Measurements from ENCODE around the gene CAPS. TPM values are rescaled to one million over a fixed set of nuclear protein-coding genes. Genes with fewer than 3 reads are reported as not detected.
"Not testable (repeated sequence)": the region's sequence is repeated elsewhere in the genome, so short reads cannot be mapped to it uniquely, and the experiment has no call there.

The CAPS gene
- total RNA-seq, 2 experiments from 2014 or later: 2.2 to 2.7 TPM

GRCh38 chr19:5881543-5882299 is 32.3 kb upstream of the CAPS start:
- Mint-ChIP-seq H3K4me3 (no peak overlapping the region), H3K36me3 (ENCODE audit: low read depth) (no peaks in the 10 kb centered on the region), H3K27ac (no peak overlapping the region), H3K27me3 (peaks cover 10% of the 10 kb centered on the region), H3K9me3 (ENCODE audit: low read depth) (no peaks in the 10 kb centered on the region), H3K4me1 (no peaks in the 10 kb centered on the region)
- no peak for DNase-seq
- CTCF ChIA-PET: interaction anchor here (0.6 kb wide), 1 partner anchor 108 kb away, joined by 3 read pairs; no protein-coding TSS in a partner anchor
- intact Hi-C loops (cut with DNase I, micrococcal nuclease): no loop called here
- ATAC-seq: no peak
- POLR2A ChIA-PET: no interaction called here

DNA sequence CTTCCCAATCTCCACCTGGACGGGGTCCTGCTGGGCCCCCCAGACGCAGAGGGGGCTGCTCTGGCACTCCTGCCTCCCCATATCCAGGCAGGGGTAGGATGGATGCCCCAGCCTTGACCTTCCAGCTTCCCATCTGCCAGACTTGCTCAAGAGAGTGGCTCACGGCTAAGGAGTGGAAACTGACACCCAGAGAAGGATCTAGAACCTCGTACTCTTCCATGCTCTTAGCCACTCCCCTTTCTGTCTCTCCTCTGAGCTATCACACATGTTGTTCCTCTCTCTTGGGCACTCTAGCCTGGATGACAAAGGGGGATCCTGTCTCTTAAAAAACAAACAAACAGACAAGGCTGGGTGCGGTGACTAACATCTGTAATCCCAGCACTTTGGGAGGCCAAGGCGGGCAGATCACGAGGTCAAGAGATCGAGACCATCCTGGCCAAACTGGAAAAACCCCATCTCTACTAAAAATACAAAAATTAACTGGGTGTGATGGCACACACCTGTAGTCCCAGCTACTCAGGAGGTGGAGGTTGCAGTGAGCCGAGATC is 31.6 kb upstream of the CAPS start:
- ChIA-PET CTCF (no interaction called here), POLR2A (no interaction called here)
- H3K9me3 Mint-ChIP-seq (ENCODE audit: low read depth): no peaks in the 10 kb centered on the region
- H3K4me3 Mint-ChIP-seq: no peak overlapping the region
- H3K36me3 Mint-ChIP-seq (ENCODE audit: low read depth): no peaks in the 10 kb centered on the region
- DNase-seq (no peak), ATAC-seq (no peak)
- no peaks in the 10 kb centered on the region for H3K4me1 Mint-ChIP-seq
- H3K27ac Mint-ChIP-seq: no peak overlapping the region
- peaks cover 10% of the 10 kb centered on the region for H3K27me3 Mint-ChIP-seq
- intact Hi-C loops (cut with DNase I, micrococcal nuclease): no loop called here

DNA sequence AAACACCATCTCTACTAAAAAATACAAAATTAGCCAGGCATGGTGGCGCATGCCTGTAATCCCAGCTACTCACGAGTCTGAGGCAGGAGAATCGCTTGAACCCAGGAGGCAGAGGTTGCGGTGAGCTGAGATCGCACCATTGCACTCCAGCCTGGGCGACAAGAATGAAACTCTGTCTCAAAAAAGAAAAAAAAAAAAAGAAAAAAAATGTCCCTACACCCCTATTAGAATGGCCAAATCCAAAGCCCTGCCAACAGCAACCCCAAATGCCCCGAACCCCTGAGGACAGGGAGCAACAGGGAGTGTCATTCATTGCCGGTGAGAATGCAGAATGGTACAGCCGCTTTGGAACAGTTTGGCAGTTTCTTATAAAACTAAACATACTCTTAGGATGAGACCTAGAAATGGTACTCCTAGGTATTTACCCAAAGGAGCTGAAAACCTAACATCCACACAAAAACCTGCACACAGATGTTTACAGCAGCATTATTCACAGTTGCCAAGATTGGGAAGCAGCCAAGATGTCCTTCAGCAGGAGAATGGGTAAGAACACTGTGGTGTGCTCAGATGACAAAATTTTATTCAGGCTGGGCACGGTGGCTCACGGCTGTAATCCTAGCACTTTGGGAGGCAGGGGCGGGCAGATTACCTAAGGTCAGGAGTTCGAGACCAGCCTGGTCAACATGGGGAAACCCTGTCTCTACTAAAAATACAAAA is 30.7 kb upstream of the CAPS start:
- DNase-seq; H3K4me3 Mint-ChIP-seq; ATAC-seq; H3K4me1 Mint-ChIP-seq; intact Hi-C loops (cut with DNase I, micrococcal nuclease); POLR2A ChIA-PET; H3K9me3 Mint-ChIP-seq (ENCODE audit: low read depth); H3K27ac Mint-ChIP-seq; H3K36me3 Mint-ChIP-seq (ENCODE audit: low read depth): not testable (repeated sequence)
- CTCF ChIA-PET: interaction anchor here (1.2 kb wide), 1 partner anchor 36 kb away, joined by 3 read pairs; no protein-coding TSS in a partner anchor
- peaks cover 11% of the 10 kb centered on the region for H3K27me3 Mint-ChIP-seq

DNA sequence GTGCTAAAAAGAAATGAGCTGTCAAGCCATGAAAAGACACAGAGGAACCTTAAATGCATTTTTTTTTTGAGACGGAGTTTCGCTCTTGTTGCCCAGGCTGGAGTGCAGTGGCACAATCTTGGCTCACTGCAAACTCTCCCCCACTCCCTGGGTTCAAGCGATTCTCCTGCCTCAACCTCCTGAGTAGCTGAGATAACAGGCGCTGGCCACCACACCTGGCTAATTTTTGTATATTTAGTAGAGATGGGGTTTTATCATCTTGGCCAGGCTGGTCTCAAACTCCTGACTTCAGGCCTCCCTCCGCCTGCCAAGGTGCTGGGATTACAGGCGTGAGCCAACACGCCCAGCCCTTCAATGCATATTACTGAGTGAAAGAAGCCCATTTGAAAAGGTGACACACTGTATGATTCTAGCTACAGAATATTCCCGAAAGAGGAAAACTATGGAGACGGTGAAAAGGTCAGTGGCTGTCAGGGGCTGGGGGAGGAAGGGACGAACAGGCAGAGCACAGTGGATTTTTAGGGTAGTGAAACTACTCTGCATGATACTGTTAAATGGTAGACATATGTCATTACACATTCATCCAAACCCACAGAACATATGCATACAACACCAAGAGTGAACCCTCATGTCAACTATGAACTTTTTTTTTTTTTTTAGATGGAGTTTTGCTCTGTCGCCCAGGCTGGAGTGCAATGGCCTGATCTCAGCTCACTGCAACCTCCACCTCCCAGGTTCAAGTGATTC is 29.8 kb upstream of the CAPS start:
- H3K27me3 Mint-ChIP-seq: peaks cover 12% of the 10 kb centered on the region
- H3K27ac Mint-ChIP-seq; ATAC-seq; H3K36me3 Mint-ChIP-seq (ENCODE audit: low read depth); H3K9me3 Mint-ChIP-seq (ENCODE audit: low read depth); DNase-seq; H3K4me1 Mint-ChIP-seq; intact Hi-C loops (cut with DNase I, micrococcal nuclease); H3K4me3 Mint-ChIP-seq; POLR2A ChIA-PET: not testable (repeated sequence)
- CTCF ChIA-PET: interaction anchor here (0.7 to 1.2 kb wide), 2 partner anchors 37 to 326 kb away, joined by 3 read pairs; no protein-coding TSS in a partner anchor

DNA sequence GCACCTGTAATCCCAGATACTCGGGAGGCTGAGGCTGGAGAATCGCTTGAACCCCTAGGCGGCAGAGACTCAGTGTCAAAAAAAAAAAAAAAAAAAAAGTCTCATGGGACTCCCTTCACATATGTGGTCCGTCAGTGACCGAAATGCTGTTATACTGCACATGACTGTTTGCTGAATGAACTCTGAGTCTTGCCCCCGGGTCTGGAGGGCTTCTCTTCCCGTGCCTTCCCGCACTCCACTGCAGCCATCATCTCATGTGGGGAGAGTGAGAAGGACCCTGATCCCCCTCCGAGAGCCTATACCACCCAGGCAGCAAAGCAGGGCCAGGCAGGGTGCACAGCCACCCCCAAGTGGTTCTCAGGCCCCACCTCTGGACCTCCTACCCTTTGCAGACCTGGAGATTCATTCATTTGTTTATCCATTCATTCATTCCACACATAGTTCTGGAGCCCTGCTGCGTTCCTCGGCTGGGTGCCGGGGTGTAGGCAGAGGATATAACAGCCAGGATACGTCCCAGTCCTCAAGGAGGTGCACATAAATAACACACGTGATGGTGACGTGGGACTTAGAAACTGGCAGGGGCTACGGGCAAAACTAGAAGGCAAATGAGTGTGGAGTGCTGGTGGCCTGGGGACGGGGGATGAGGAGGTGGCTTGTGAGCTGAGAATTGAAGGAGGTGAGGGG is 24.6 kb upstream of the CAPS start:
- no peak for ATAC-seq

GRCh38 chr19:5890099-5890498 is 24.0 kb upstream of the CAPS start:
- DNase-seq (no peak), ATAC-seq (no peak)
- intact Hi-C loops (cut with DNase I, micrococcal nuclease): no loop called here
- no peak overlapping the region for H3K27ac Mint-ChIP-seq
- ChIA-PET POLR2A (no interaction called here), CTCF (interaction anchor here (0.6 kb wide), 1 partner anchor 89 kb away, joined by 3 read pairs; no protein-coding TSS in a partner anchor)
- H3K27me3 Mint-ChIP-seq: peaks cover 4% of the 10 kb centered on the region
- no peaks in the 10 kb centered on the region for H3K9me3 Mint-ChIP-seq (ENCODE audit: low read depth)
- H3K4me3 Mint-ChIP-seq: no peak overlapping the region
- H3K36me3 Mint-ChIP-seq (ENCODE audit: low read depth): no peaks in the 10 kb centered on the region
- no peaks in the 10 kb centered on the region for H3K4me1 Mint-ChIP-seq

More for the DNA sequence above, 24.6 kb upstream of the CAPS start:
- no peak overlapping the region for H3K4me3 Mint-ChIP-seq
- no peak for DNase-seq
- H3K4me1 Mint-ChIP-seq: no peaks in the 10 kb centered on the region
- no peaks in the 10 kb centered on the region for H3K9me3 Mint-ChIP-seq (ENCODE audit: low read depth)
- intact Hi-C loops (cut with DNase I, micrococcal nuclease): no loop called here
- H3K36me3 Mint-ChIP-seq (ENCODE audit: low read depth): no peaks in the 10 kb centered on the region
- ChIA-PET CTCF (interaction anchor here (0.5 kb wide), 1 partner anchor 1940 kb away, joined by 3 read pairs; no protein-coding TSS in a partner anchor), POLR2A (no interaction called here)
- peaks cover 4% of the 10 kb centered on the region for H3K27me3 Mint-ChIP-seq
- no peak overlapping the region for H3K27ac Mint-ChIP-seq

DNA sequence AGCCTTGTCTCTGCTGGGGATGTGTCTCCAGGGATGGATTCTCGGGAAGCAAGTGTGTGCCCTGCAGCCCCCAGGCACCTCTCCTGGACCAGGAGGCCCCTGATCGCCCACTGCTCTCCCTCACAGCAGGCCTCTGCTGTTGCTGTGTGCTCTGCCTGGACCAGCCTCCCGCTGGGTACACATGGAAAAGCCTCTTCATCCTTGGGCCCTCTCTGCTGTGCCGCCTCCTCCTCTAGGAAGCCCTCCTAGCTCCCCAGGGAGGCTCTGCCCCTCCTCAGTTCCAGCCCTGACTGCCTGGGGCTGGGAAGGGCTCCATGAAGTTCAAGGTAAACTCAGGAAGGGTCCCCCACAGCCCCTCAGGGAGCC is 22.5 kb upstream of the CAPS start:
- DNase-seq: no peak
- ChIA-PET CTCF (interaction anchor here (0.6 to 2.5 kb wide), 2 partner anchors 88 to 130 kb away, joined by 3 to 10 read pairs; no protein-coding TSS in a partner anchor), POLR2A (no interaction called here)
- Mint-ChIP-seq H3K9me3 (ENCODE audit: low read depth) (no peaks in the 10 kb centered on the region), H3K36me3 (ENCODE audit: low read depth) (peaks cover 4% of the 10 kb centered on the region), H3K4me3 (no peak overlapping the region), H3K27me3 (peaks cover 2% of the 10 kb centered on the region), H3K4me1 (no peaks in the 10 kb centered on the region), H3K27ac (no peak overlapping the region)
- no peak for ATAC-seq
- intact Hi-C loops (cut with DNase I, micrococcal nuclease): no loop called here

DNA sequence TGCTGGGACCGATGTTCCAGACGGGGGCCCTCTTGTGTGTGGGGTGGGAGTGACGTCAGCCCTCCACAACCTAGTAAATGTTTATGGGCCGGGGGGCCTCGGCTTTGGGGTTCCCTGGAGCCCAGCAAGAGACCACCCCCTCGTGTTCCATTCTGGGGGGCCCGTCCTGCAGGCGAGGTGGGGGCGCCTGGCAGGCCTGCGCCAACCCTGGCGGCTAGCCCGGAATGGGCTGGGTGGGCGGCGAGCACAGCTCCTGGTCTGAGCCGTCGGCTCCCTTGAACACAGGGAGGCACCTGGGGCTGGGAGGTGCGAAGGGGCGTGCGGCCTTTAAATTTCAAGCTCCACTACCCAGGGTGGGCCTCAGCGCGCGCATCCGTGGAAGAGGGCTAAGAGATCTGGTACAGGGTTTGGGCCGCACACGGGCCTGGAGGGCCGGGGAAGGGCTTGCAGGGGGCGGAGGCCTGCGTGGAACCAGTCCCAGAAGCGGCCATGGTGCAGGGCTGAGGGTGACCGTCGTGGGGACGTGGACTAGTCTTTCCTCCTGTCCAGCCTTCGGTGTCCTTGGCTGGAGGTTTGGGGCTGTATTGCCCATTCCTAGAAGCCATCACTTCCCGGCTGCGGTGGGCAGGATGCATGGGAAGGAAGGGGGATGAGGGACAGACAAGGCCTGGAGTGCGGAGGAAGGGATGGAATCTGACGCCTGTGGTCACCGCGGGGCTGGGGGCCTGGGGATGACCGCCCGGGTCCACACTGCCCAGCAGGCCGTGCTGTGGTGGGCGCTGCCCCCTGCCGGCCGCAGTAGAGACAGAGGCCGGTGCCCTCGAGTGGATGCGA is 21.9 kb upstream of the CAPS start:
- peak; percentile 57 for ATAC-seq
- Mint-ChIP-seq H3K4me1 (no peaks in the 10 kb centered on the region), H3K36me3 (ENCODE audit: low read depth) (peaks cover 4% of the 10 kb centered on the region), H3K9me3 (ENCODE audit: low read depth) (no peaks in the 10 kb centered on the region), H3K27ac (no peak overlapping the region), H3K27me3 (peaks cover 2% of the 10 kb centered on the region), H3K4me3 (no peak overlapping the region)
- intact Hi-C loops (cut with DNase I, micrococcal nuclease): loop anchor here in 1 of 2 experiments (1.0 kb wide), 1 partner anchor 88 kb away; no protein-coding TSS in a partner anchor
- ChIA-PET POLR2A (interaction anchor here (1.0 kb wide), 1 partner anchor 12 kb away, joined by 3 read pairs; no protein-coding TSS in a partner anchor), CTCF (interaction anchor here (1.4 to 2.5 kb wide), 2 partner anchors 10 to 88 kb away, joined by 4 to 10 read pairs; no protein-coding TSS in a partner anchor)
- peak; percentile 47 for DNase-seq

DNA sequence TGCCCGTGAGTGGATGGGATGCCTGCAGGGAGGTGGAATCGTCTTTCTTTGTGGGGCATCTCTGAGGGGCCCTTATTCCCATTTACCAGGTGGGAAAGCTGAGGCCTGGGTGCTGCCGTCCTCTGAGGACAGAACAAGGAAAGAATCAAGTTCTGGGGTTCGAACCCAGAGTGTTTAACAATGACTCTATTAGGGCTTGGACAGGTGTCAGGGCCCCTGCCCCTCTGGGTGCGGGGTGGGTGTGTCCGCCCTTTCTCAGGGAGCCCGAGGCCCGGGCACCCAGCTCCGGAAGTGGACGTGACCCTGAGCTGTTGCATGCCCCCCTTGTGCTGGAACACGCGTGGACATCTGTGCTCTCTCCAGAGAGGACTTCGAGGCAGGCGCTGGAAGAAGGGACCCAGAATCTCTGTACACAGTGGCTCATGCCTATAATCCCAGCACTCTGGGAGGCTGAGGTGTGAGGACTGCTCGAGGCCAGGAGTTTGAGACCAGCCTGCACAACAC is 21.2 kb upstream of the CAPS start:
- H3K27ac Mint-ChIP-seq: no peak overlapping the region
- DNase-seq (no peak), ATAC-seq (no peak)
- no peaks in the 10 kb centered on the region for H3K9me3 Mint-ChIP-seq (ENCODE audit: low read depth)
- no peaks in the 10 kb centered on the region for H3K4me1 Mint-ChIP-seq
- ChIA-PET POLR2A (interaction anchor here (1.0 kb wide), 1 partner anchor 11 kb away, joined by 3 read pairs; no protein-coding TSS in a partner anchor), CTCF (interaction anchor here (0.6 to 2.5 kb wide), 3 partner anchors 10 to 470 kb away, joined by 3 to 10 read pairs (median 4); no protein-coding TSS in a partner anchor)
- no peak overlapping the region for H3K4me3 Mint-ChIP-seq
- intact Hi-C loops (cut with DNase I, micrococcal nuclease): loop anchor here in 1 of 2 experiments (1.0 kb wide), 1 partner anchor 89 kb away; no protein-coding TSS in a partner anchor
- H3K27me3 Mint-ChIP-seq: peaks cover 2% of the 10 kb centered on the region
- peaks cover 4% of the 10 kb centered on the region for H3K36me3 Mint-ChIP-seq (ENCODE audit: low read depth)

Data from activated CD4-positive, alpha-beta T cell treated with anti-CD3 and anti-CD28 coated beads for 36 hours (primary cell).